Left cardiac atrium (tissue), 4 donors: ENCODE results near the gene DEFB108B. TPM values are rescaled to one million over a fixed set of nuclear protein-coding genes. Genes with fewer than 3 reads are reported as not detected.
A peak's percentile ranks its signal among the peaks of the same experiment; 100 is the strongest.
"Not testable (repeated sequence)": the region's sequence is repeated elsewhere in the genome, so short reads cannot be mapped to it uniquely, and the experiment has no call there.

ENCODE experiments used
- ATAC-seq, 2 donors: fragments of 200-7000 bp; cut with Tn5 transposase; one replicate each; pipeline ENCODE4 v1.9.1; 2020; ENCODE audit warnings: mild to moderate bottlenecking in 2 of 2, moderate library complexity in 2 of 2
- DNase-seq: peaks from one replicate; pipeline ENCODE4 v3.0.0-alpha.2; 2020
- intact Hi-C, 2 donors: fragments of 100-400 bp; cut with DNase I; formaldehyde crosslinking; loops; one replicate each; pipeline versions ENCODE4 v1.14.1 to v1.15.1; 2022 to 2023
- long read RNA-seq: library from polyadenylated mRNA; unstranded; transcript quantifications from one replicate; pipeline ENCODE4 v2.0.0, GENCODE V29; 2021
- total RNA-seq, 2 donors: library from RNA; stranded (reverse); fragmentation: NEBNext Ultra II Directional; extraction: Animal tissue kit (Norgen Biotek cat#: 25700); gene quantifications; one replicate each; pipeline ENCODE4 v1.2.1, GENCODE V29; 2021
- donor health status: DM: no; HTN: yes; CAD: no.
- donor health status: DM: no; HTN: yes; CAD: no; lungs with severe emphysema.
- donor health status: DM: yes; HTN: yes; CAD: no.
- donor health status: Dilated cardiomyopathy.

DEFB108B gene, protein sequence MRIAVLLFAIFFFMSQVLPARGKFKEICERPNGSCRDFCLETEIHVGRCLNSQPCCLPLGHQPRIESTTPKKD
- not detected for total RNA-seq
- long read RNA-seq = 0 reads

DNA sequence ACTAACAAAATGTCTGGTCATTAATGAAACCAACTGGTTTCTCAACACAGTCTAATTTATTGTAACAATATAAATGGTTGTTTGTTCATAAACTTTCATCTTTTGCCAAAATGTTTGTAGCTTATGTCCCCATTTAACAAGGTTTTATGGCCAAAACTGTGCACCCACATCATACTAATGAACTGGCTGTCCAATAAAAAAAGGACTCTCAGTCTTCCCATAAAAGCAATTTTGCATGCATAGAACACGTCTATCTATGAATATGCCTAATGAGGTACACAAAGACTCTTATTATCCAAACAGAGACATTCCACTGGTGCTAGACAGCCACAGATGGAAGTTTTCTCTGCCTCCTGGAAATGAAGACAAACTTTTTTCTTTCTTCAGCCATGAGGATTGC lies at the start of gene DEFB108B:
Gene DEFB108B, plus strand, starts transcription at position 390 of the 400 bp plus-strand sequence. Its CDS starts 0 bp downstream, at position 390.
- ATAC-seq, DNase-seq, intact Hi-C loops: not testable (repeated sequence)

DNA sequence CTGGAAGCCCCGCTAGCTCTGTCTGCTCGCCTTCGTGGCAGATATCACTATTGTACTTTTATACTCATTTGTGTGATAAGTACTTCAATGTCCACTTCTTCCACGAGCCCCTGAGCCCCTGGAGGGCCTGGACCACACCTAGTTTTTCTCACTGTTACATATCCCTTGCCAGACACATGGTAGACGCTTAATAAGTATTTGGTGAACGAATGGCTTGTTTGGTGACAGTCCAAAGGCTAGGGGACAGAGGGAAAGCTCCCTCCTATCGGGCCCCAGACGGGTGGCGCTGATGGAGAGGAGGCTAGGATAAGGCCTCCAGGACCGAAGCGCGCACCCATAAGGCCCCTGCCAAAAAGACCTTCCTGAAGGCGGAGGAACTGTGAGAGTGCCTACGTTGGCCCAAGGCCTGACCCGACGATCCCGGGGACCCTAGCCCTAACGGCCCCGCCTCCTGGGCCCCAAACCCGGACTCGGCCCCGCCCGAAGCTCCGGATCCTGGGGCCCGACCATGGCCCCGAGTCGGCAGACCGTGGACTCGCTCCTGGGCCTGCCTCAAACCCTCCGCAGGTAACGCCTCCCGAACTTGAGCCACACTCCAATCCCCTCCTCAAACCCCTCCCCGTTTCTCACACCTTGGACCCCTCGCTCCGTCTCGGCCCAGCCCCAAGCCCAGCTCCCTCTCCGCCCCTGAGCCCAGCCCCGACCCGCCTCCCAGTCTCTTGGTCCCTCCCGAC lies 46.7 kb upstream of the DEFB108B start:
- DNase-seq, intact Hi-C loops: not testable (repeated sequence)
- ATAC-seq = peak in 1 of 2 donors; percentile 29

DNA sequence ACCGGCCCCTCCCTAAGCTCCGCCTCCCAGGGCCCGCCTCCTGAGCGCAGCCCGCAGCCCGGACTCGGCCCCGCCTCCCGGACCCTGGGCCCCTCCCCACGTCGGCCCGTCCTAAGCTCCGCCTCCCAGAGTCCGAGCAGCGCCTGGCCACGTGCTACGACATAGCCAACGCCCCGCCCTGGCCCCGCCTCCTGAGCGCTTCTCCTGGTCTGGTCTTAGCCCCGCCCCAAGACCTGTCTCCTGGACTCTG lies 46.2 kb upstream of the DEFB108B start:
- intact Hi-C loops = not testable (repeated sequence)
- DNase-seq = peak; percentile 100
- peak; percentile 99 to 100 for ATAC-seq

DNA sequence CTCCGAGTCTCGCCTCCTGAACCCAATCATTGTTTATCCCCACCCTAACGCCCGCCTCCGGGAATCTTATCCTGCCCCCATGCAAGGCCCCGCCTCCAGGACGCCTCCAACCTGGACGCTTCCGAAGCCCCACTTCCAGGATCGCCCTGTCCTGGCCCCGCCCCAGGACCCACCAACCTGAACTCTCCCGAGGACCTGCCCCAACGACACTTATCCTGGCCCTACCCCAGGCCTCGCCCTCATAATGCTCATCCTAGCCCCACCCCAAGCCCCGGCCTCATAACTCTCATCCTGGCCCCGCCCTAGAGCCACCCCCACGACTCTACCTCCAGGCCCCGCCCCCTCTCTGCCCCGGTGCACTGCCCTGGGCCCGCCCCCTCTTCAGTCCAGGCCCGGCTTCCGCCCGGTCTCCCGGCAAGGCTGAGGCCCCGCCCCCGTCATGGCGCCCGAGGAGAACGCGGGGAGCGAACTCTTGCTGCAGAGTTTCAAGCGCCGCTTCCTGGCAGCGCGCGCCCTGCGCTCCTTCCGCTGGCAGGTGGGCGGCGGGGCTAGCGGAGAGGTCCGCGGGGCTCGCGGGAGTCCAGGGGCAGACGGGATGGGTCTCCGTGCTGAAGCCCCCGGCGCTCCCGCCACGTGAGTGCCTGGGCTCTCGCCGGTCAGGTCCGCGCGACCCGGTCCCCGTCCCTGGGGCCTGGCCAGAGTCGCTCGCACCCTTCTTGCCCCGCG lies 45.7 kb upstream of the DEFB108B start:
- ATAC-seq = peak; percentile 99 to 100
- intact Hi-C loops = no loop called here

DNA sequence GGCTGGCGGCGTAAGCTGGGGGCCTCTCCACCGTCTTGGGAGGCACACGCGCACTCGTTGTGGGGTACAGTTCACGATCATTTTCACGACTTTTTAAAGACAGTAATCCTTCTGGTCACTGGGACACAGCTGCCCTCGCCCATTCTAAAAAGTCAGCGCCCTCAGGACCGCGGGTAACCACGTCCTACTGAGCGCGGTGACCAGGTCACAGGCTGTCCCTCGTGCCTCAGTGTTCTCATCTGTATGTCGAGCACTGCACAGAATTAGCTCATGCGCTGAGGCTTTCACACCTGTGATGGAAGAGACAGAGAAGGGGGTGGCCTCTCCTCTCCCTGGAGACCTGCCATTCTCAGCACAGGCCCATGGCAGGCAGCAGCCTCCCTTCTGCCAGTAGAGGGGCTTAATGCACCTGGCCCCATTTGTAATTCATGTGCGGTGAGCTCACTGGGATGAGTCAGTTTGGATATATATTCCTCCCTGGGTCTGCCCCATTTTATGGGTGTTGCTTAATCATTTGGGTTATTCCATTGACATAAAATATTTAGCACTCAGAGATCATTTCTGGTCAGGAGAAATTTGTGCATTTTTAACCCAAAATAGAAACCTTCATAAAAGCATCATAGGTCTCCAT lies 45.1 kb upstream of the DEFB108B start:
- intact Hi-C loops, DNase-seq: not testable (repeated sequence)

More for the DNA sequence above, 45.7 kb upstream of the DEFB108B start:
- DNase-seq = peak; percentile 98

DNA sequence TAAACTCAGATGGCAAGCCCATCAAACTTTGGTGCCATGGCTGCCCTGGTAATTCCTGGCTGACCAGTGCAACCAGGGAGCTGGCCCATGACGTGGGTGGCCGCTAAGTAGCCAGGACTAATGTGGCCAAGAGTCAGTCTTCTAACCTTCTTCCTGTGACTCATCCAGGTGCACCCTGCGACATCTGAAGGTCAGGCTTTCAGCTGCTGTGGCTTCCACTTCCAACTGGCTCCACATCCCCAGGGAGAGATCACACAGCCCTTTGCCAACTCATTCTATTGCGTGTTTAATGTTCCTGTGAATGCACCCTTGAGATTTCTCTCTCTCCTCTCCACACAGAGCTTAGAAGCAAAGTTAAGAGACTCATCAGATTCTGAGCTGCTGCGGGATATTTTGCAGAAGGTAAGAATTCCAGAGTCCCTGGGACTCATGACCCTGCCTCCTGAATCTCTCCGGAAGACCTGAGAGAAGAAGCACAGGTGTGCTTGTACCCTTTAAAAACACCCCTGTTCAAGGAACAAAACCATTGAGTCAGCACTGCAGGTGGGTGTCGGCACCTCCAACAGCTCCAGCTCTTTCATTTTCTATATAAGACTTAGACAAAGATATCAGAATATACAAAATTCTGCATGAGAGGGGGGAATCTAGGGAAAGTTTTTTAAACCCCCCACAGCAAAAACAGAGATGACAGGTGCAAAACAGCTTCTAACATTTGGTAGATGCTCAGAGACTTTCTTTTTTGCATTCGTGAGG lies 43.4 kb upstream of the DEFB108B start:
- intact Hi-C loops, DNase-seq, ATAC-seq: not testable (repeated sequence)

More for the DNA sequence above, 45.1 kb upstream of the DEFB108B start:
- ATAC-seq = not testable (repeated sequence)

DNA sequence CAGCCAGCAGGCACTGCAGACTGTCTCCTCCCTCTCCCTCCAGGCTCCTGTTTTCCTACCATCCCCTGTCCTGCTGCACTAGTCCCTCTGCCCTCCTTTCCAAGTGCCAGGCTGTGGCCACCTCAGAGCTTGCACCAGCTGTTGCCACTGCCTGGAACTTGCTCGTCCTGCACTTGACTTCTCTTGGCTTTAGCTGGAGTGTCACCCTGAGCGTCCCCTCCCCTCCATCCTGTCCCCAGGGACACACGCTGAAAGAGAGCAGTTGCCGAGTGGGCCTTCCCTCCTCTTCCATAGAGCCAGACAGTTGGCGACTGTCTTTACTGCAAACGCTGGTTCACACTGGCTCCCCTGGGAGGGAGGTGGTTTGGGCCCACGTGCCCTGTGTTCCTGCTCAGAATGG lies 41.9 kb upstream of the DEFB108B start:
- DNase-seq, ATAC-seq, intact Hi-C loops: not testable (repeated sequence)

DNA sequence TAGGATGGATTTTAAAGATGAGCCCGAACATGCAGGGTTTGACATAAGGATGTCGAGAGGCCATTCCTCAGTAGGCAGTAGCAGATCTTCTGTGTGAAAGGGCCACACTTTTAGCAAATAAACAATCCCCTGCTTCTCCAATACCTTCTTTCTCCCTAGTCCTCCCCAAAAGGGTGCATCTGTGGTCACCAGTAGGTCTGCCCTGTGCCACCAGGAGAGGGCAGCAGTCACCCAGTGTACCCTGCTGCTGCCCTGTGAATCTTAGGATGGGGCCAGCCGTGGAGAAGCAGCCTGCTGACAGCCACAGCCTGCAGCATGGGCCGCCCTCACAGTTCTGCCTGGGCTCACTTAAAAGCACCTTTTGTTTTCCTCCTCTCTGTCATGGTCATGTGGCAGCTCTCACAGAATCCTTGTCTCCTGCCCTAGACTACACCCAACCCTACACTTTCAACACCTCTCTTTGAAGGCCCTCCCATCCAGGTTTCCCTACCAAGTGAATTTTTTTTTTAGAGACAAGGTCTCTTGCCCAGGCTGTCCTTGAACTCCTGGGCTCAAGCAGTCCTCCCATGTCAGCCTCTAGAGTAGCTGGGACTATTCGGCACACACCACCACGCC lies 40.3 kb upstream of the DEFB108B start:
- intact Hi-C loops, ATAC-seq: not testable (repeated sequence)
- peak; percentile 44 for DNase-seq

DNA sequence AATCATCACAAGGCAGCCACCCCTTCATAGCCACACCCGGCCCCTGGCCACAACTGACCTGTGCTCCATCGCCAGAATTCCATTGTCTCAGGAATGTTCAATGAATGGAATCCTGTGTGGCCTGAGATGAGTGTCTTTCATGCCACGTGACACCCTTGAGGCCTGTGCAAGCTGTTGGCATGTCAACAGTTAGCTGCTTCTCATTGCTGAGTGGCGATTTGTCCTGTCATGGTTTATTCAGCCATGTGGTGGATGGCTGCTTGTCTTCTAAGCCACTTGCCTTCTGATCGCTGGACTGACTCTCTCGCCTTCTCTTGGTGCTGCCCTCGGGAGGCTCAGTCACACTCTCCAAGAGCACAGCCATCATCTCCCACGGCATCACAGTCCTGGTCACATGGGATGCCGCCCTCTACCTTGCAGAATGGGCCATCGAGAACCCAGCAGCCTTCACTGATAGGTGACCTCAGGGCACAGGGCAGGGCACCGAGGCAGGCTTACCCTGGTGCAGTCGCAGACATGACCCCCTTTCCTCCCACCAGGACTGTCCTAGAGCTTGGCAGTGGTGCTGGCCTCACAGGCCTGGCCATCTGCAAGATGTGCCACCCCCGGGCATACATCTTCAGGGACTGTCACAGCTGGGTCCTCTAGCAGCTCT lies 38.5 kb upstream of the DEFB108B start:
- intact Hi-C loops, DNase-seq, ATAC-seq: not testable (repeated sequence)

DNA sequence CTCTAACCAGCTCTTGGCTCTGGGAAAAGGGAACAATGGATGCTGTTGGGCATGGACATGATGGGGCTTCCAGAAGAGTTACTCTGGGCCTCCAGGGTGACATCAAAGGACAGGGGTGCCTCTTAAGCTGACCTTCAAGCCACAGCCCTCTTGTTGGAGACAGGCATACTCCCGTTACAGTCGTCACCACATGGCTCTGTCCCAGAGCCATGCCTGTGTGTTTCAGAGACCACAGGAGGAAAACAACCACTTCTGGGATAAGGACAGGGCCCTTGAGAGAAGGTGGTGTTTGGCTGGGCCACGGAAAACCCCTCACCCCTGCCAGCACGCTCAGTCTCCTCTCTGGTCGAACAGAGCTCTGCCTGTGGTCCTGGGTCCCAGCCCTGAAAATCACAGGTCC lies 37.8 kb upstream of the DEFB108B start:
- ATAC-seq, DNase-seq, intact Hi-C loops: not testable (repeated sequence)

DNA sequence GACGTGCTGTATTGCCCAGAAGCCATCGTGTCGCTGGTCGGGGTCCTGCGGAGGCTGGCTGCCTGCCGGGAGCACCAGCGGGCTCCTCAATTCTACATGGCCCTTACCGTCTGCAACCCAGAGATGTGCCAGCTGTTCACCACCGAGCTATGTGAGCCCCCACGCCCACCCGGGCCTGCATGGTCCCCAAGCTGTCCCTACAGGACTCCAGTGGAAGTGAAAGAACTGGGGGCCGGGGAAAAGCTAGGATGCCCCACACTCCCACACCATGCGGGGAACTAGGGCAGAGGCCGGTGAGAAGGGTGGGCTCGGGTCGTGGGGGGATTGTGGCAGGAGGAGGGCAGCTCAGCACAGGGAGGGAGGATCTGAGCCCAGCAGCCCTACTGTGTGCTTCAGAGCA lies 37.0 kb upstream of the DEFB108B start:
- DNase-seq, ATAC-seq, intact Hi-C loops: not testable (repeated sequence)

DNA sequence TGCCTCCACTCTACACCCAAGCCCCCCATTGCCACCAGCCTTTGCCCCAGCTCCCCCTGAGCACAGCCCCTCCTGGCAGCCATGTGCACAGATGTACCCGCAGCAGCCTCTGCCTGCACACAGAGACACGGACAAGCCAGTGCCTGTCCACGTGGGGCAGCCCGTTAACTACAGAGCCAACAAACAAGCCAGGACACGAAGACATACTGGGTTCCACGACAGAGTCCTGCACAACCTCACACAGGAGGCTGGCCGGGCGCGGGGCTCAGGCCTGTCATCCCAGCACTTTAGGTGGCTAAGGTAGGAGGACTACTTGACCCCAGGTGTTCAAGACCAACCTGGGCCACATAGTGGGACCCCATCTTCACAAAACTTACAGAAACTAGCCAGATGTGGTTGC lies 36.2 kb upstream of the DEFB108B start:
- DNase-seq, intact Hi-C loops, ATAC-seq: not testable (repeated sequence)

DNA sequence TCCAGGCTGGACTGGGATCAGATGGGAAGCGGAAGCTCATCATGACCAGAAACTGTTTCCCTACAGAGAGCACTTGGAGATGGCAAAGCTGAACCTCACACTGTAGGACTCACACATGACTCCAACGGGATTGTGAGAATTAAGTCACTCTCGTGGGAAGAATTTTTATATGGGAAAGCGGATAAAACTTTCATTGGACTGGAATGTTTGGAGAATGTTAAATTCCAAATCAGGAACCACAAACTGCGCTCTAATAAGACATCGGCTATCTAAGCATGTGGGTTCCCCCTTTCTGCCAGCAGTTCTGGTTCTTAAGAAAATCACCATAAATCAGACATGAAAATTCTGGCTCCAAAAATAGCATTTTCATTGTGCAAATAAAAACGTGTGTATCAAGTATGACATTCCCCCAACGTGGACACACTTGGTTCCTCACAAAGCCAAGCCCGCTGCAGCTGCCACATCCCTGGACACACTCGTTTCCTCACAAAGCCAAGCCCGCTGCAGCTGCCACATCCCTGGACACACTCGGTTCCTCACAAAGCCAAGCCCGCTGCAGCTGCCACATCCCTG lies 33.4 kb upstream of the DEFB108B start:
- intact Hi-C loops, DNase-seq, ATAC-seq: not testable (repeated sequence)

DNA sequence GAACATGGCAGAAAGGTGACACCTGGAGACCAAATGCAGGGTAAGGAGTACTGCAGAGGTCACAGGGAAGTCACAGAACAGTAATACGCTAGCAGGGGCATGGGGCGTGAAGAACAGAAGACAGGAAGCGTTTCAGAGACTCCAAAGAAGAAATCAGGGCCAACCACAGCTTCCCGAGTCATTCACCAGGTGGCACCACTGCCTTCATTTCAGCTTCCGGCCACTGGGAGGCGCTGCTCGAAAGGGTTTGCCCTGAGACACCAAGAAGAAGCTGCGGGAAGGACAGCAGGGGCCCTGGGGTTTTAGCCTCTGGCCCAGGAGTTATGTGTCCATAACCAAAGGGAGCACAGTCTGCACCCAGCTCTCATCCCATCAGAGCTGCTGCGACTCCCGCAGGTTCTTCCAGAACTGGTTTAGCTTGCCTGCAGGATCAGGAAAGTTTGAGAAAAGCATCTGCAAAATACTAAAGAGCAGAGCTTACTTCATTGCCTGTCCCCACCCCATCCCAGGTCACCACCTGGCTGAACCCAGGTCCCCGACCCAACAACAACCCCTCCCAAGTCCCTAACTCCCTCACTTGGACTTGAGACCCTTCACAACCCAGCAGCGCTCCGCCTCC lies 32.6 kb upstream of the DEFB108B start:
- DNase-seq = peak; percentile 63
- ATAC-seq = not testable (repeated sequence)

DNA sequence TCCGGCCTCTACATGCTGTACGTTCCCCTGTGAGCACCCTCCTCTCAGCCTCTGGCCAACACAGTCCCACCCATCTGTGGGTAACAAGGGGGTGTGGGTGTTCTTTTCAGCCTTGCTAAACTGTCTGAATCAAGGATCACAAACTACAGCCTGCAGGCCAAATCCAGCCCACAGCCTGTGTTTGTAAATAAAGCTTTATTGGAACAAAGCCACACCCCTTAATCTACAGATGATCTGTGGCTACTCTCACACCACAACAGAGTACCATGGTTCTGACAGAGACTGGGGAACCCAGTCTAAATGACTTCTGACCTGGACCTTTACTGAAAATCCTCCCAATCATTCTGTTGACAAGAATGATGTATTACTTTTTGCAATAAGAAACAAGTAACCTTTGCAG lies 32.0 kb upstream of the DEFB108B start:
- intact Hi-C loops, DNase-seq, ATAC-seq: not testable (repeated sequence)

More for the DNA sequence above, 32.6 kb upstream of the DEFB108B start:
- intact Hi-C loops = not testable (repeated sequence)

DNA sequence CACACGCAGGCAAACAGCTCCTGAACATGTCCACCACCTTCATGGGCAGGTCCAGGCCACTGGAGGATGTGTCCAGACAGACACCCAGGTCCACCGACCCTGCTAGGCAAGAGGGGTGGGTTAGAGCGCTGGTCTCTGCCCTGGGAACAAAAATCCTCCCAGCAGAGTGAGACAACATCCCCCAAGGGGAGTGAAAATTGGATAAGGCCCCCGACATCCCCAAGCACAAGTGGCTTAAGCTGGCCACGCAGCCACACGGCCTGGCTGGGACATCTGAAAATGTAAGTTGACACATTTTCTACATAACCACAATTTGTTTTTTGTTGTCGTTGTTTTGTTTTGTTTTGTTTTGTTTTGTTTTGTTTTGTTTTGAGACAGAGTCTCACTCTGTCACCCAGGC lies 30.1 kb upstream of the DEFB108B start:
- DNase-seq, intact Hi-C loops, ATAC-seq: not testable (repeated sequence)
